ENCODE measurements around the gene BCAS3.
A peak's percentile ranks its signal among the peaks of the same experiment; 100 is the strongest.
"Not testable (repeated sequence)": the region's sequence is repeated elsewhere in the genome, so short reads cannot be mapped to it uniquely, and the experiment has no call there.

The BCAS3 gene

DNA sequence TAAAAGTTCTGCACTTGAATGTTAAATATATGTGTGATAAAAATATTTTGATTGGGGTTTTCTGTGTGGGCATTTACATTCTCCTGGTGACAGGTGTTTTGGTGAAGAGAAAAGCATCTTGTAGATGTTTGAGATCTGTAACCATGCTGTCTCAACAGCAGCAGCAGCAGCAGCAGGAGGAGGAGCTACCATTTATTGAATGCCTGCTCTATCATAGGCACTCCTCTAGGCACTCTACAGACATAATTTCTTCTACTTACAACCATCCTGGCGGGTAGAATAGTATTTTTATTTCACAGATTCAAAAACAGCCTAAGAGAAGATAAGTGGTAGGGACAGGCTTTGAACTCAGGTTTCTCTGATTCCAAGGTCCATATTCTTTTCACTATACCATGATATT, 562.3 kb downstream of the BCAS3 start:
- no peak for DNase-seq

DNA sequence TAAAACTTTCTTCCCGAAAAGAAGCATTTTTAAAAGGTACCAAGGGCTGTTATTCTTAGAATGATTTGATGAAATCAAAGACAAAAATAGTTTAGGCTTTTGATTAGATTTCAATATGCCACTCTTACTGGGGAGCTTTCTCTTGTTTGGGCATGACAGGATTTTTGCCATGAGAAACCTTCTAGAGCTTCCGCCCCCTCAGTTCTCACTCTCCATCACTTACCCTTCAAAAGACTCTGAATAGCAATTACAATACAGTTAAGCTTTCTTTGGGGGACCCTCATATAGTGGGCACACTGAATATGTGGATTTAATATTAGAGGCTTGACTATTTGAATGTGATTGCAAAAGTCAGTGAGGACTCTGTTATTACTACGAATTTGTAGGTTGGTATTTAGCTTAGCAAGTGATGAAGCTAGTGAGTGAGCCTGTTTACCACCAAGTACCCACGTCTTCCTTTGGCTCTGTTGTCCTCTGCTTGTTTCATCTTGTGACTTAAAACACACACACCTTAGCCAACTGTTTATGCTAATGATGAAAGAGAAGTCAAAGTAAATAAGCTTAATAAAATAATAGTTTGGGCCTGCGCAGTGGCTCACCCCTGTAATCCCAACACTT, 563.3 kb downstream of the BCAS3 start:
- no peak for DNase-seq

DNA sequence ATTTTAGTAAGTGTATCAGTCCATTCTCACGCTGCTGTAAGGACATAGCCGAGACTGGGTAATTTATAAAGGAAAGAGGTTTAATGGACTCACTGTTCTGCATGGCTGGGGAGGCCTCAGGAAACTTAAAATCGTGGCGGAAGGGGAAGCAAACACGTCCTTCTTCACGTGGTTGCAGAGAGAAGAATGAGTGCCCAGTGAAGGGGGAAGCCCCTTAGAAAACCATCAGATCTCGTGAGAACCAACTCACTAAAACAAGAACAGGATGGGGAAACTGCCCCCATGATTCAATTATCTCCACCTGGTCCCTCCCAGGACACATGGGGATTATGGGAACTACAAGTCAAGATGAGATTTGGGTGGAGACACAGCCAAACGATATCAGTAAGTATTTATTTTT, 567.3 kb downstream of the BCAS3 start:
- not testable (repeated sequence) for DNase-seq

DNA sequence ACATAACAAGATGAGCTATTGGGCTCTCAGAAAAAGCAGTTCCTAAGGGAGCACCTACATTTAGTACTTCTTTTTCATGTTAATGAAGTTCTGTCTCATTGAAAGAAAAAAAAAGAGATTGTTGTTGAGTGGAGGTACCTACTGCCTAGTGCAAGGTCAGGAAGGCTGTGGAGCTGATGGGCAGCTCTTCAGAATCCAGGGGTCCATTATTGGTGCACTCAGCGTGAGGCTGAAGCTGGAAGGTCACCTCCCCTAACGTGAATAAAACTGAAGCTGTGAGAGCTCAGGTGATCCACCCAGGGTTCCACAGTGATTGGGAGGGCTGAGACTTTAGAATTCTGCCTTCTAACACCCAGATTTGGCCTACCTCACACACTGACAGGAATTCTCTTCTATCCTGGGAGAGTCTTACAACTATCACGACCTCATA, 568.1 kb downstream of the BCAS3 start:
- DNase-seq, result no peak

DNA sequence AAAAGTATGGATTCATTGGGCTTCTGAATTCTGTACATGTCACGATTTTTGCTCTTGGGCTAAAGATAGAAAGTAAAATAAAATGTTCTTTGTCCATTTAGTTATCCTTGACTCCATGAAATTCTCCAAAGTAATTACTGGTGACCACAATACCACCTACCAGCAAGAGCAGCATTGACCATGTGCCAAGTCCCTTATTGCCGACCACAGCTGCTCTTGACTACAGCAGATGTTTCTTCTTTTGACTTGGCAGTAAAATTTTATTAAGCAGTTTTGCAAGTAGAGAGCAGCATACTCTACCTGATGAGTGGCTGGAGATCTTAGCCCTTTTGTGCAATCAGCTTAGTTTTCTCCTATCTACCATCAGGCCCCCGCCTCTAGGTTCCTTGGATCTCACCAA, 569.8 kb downstream of the BCAS3 start:
- DNase-seq, result no peak

DNA sequence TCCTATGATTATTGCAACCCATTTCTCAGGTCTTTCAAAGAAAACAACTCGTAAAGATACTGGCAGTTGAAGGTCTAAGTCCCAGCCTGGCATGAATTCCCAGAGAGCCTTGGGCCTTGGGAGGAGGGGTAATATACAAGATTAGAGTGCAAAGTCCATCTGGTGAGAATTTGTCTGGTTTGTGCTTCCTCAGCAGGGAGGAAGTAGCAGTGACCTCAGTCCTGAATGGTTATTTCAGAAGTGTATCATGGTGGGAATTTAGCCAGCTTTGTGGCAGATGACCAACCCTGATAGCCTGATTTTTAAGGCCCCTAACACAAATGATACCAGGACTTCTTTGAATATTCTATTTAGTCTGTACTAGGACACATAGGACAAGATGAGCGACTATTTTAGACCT, 570.7 kb downstream of the BCAS3 start:
- no peak for DNase-seq

DNA sequence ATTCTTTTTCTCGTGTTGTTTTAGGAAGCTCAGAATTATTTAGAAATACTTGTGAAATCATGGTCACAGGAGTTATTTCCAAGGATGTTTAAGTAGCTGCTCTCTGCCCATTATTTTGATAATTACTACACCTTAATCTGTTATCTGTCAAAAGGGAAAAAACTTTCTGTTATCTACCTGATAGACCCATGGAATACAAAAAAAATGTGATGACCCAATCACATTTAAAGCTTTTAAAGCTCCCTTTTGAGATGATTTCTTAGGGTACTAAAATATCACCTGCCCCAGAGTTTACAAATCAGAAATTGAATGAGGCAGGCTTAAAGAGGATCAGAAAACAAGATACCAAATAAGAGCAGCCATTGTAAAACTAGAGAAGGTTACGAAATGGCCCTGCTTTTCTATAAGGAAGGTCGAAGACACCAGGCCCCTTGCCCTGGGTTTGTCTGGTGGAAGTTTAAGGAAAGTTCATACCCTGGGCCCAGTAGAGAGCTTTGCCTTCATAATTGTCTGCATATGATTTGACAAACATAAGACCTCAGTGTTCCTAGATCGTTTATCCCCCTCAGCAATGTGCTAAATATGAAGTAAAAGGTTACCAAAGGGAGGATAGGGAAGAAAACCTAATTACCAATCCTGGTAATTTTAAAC, 572.1 kb downstream of the BCAS3 start:
- no peak for DNase-seq

DNA sequence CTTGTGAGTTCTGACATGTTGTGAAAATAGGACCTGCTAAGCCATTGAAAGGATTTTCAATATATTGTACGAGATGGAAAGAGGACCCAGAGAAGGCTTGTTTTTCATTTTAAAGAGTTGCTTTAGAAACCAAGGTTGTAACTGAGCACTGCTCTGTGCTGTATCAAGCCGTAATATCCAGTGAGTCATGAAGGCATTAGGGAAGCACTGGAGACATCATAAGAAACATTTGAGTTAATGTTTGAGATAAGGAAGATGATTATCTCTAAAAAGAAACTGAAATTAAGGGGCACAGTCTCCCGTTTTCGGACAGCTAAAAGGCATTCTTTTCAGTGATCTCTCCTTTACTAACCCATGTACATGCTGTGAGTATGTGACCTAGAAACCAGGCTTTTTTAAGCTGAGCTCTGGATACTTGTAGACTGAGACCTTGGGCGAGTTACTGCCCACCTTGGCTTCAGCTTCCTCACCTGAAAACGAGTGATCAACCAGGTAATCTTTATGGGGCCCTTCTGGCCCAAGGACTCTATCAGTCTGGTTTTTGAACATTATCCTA, 572.8 kb downstream of the BCAS3 start:
- DNase-seq, result no peak

DNA sequence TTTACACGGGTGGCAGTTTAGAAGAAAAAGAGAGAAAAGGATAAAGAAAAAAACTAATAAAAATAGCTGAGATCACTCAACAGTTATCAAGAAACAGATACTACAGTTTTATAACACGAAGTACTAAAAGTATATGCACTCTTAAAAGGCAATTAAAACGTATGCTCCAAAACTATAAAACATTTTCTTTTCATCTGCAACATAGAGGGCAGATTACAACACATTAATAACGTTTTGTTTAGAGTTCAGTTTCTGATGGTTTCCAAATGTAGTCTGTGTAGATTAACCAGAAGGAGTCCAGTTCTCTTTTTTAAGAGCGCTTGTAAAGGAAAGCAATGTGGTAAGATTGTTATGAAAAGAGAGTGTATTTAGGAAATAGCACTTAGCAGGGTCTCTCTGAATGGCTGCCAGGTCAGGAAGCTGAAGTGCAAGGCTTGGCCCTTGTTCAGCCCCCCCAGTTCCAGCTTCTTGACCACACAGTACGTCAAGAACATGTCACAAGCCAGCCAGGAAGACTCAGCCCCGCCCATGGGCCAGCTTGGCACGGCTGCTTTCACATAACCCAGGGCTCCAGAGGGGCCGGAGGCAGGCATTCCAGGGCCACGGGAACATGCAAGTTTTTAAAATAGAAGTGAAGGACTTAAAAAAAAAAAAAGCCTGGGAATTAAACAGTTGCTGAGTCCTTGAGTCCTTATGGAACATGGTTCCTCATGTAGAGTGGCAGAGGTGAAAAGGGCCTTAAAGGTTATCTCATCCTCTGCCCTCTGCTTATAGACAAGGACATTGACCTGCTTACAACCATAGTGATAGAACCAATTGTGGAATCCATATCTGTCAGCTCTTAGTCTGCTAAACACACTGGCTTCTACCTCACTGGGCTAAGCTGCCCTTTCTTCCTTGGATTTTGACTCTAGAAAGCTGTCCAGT, 574.6 kb downstream of the BCAS3 start:
- DNase-seq, result no peak

DNA sequence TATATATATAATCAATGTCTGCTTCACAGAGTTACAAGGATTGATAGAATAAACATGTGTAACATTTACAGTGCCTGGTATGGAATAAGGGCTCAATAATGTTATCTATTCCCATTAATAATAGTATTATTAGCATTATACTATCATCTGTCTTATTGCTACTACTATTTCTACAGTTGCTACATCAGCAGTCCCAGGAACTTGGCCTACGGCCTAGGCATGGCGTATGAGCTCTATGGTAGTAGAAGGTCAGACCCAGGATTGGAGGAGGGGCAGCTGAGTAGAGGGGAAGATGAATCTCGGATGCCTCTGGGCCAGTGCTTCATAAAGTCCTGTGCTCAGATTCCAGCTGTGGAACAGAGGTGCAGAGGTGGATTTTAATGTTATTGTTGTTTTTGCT, 575.7 kb downstream of the BCAS3 start:
- DNase-seq, result no peak

DNA sequence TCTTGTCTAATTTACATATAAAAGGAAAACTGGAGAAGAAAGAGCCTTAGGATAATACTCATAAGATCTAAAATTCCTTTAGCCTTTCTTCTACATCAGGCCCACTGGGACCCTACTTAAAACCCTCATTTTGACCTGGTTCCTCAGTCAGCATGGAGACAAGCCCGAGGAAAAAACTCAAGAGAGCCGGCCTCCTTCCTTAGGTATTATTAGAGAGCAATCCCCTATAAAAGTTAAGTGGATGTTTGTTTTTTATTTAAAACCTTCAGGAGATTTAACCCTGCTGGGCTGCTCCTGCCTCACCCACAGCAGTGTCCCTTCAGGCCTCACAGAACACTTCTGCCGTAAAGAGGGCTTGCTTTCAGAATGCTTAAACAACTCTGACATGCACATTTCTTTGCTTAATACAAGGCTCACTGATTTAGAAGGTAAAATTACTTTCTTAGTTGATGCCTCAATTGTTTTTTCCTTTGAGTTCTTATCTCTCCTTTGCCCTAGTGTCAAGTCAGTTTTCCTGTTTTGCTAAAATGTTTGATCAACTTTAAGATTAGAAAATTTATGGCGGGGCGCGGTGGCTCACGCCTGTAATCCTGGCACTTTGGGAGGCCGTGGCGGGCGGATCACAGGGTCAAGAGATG, 576.4 kb downstream of the BCAS3 start:
- DNase-seq, result no peak

DNA sequence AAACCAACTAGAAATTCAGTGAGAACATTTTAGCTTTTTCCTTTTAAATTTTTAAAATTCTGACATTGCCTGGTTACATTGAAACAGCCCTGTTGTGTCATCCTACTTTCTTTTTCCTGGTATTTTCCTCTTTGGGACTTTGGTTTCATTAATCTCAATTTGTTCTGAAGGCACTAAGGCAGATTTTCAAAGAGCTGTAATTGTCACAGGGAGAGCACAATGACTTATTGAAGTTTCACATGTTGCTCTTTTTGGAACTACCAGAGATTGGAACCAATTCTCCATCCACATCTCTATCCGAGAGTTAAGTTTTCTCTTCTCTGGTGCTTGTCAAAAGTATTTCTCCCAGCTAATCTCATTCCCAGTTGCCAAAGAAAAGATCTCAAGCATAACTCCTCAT, 577.3 kb downstream of the BCAS3 start:
- DNase-seq, result no peak

DNA sequence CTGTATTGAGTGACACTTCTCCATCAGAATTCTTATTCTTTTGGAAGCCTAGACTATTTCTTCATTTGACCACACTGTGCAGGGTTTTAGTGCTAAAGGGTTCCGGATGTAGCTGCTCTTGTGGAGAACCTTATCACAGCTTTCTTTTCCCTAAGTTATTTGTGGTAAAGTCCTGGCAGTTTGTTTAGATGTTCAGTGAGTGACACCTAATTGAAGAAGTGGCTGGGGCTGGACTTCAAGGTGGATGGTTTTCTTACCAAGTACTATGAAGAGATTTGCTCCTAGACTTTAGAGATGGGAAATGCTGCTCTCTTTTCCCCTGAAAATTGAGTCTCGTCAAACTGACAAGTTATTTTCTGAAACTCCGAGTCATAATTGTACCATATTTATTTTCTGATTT, 578.0 kb downstream of the BCAS3 start:
- DNase-seq, result no peak

DNA sequence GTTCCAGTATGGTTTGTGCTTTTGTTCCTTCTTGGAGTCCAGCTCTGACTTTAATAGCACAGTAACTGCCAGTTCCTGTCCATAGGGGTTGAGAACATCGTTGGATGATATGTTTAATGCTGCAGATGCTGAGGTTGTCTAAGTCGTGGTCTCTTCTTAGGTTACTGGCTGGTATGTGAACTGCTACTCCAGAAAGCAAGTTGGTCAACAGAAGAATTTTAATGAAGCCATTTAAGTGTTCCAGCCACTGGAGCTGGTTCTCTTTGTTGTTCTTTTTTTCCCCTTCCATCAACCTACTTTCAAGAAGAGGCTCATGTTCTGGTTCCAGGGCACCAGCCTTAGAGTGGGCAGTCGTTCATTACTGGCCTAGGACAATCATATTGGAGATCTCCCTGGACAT, 581.7 kb downstream of the BCAS3 start:
- no peak for DNase-seq

DNA sequence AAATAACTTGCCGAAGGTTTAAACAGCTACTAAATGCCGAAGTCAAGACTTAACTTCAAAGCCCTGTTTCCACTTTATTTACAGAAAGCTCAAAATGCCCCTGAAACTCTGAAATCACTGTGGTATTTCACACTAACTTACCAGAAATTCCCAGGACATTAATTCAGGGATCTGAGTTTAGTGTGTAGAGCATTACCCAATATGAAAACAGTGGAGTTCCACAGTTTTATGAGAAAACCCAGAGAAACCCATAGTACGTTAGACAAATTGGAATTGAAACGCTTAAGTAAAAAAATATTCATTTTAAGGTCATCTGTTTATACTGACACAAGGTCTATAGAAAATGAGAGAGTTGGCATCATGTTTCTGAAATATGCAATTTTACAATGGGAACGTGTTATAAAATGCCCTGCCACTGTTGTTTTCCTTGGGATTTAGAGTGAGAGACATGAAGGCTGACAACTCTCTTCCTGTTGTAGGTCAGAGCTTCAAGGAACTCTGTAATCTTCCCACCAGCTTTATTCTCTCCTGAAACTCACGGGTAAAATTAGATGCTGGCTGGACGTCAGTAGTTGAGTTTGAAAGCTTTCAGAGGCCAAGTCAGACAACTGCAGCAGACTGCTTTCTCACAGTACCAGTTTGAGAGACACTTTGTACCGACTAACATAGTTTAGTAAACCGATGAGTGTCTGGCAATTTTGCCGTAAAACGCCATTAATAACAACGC, 582.6 kb downstream of the BCAS3 start:
- DNase-seq, result no peak

DNA sequence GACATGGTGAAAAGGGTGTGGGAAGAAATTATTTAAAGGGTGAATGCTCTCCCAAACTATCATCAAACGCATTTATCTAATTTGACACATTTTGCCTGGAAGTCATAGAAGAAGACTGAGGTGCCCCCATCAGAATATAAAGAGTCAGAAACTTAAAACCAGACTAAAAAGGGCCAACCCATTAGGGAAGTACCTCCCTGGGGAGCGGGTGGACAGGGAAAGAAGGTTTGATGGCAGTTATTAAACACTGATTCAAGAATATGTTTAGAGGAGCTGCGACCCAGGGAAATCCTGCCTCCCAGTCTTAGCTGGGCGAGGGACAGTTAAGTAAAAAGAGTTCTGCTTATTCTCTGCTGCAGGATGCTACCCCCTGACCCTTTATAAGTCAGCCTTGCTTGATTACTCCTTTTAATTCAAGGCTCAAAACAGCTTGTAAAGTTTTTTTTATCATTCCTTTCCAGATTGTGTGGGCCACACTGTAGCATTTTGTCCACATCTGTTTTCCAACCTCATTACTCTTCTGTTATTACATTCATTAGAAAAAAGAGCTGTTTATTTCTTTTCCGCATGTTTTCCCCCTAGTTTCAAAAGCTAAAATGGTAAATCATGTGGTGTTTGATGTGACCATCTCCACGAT, 583.5 kb downstream of the BCAS3 start:
- no peak for DNase-seq

DNA sequence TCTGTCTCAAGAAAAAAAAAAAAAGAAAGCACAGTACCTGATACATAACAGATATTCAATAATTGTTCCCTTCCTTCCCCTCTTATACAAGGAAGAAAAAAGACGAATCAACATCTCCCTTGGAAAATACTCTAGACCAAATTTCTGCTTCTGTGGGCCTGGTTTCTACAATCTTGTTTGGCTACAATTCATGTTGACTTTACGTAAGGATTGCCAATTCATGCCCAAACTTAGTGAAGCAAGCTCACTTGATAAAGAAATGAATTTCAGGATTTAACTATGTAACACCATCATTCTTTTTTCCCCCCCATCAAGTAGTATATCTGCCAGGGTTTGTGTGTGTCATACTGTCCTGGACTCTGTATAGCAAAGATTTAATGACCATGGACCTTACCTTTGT, 587.7 kb downstream of the BCAS3 start:
- DNase-seq, result no peak

DNA sequence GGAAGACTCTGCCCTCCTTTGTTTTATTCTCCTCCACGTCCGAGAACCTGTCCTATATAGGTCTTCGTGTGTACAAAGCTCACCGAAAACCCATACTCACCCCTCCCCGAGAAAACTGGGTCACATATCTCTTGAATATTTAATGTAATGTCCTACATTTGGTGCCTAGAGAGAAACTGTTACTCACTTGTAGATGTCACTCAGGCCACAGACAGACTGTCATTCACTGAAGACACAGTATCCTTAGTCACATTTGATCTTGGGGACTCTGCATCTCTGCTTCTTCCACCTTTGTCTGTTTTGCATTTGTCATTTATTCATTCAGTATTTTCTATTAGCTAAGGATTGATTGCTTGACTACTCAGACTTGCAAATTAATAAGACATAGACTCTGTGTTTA, 590.2 kb downstream of the BCAS3 start:
- no peak for DNase-seq

DNA sequence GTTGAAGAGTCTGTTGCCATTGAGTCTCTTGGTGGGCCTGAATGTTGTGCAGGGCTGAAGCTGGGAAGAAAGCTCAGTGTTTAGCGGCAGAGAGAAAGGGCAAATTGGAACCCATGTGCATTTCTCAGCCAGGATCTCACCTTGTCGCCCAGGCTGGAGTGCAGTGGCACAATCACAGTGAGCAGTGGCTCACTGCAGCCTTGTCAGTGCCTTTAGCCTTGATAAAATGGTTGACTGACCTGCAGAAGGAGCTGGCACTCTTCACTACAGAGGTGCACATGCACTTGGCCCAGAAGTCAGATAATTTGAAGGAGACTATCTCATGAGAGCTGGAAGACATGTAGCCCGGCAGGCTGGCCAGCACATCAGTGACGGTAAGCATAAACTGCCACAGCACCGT, 597.7 kb downstream of the BCAS3 start:
- no peak for DNase-seq

DNA sequence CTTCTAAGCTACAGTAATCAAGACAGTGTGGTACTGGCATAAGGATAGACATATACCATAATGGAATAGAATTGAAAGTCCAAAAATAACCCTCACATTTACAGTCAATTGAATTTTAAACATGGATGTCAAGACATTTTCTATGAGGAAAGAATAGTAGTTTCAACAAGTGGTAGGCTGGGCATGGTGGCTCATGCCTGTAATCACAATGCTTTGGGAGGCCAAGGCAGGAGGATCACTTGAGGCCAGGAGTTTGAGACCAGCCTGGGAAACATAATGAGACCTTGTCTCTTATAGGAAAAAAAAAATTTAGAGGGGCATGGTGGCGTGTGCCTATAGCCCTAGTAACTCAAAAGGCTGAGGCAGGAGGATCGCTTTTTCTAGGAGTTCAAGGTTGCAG, 599.2 kb downstream of the BCAS3 start:
- DNase-seq, result no peak

DNA sequence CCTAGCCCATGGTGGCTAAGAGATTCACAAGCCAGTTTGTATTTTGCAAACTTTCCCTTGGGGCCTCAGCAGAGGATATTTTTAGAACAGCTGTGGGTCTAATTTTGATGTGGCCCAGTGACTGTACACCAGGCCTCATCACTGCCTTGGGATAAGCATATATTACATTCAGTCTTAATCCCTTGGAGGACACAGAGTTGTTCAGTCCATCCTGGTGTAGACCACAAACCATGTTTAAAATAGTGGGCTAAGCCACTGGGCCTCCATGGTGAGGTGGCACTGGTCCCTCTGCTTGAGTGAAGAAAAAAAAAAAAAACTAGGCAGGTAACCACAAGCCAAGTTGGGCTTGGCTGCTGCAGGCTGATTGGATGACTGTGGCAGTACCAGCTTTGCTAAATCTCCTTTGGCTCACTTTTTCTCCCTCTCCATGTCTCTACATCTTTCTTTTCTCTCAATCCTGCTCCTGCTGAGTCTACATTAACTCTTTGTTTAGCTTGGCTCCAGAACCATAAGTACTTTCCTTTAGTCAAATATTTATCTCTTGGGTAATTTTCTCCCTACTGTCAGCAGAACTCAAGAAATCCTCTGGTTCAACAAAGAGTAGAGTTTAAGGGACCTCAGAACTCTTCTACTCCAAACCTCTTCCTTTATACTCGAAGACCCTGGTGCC, 602.0 kb downstream of the BCAS3 start:
- DNase-seq, result peak; percentile 3

Measured in activated CD4-positive, alpha-beta T cell treated with anti-CD3 and anti-CD28 coated beads, Interleukin-2, amount 50 U/mL, for 16 hours (primary cell).